PC-9 (cell line): Measurements from ENCODE around the gene PDE10A.

ENCODE experiments used
- CTCF ChIP-seq: fragments of 200-600 bp; sonication (generic); conservative IDR thresholded peaks from 2 replicates; pipeline ENCODE4 v1.6.1; 2017; ENCODE audit warnings: mixed run types, antibody characterized with exemption, mild to moderate bottlenecking, moderate library complexity
- EZH2 ChIP-seq: fragments of 200-600 bp; sonication (generic); IDR thresholded peaks from 2 replicates; pipeline ENCODE4 v1.8.0; 2017; ENCODE audit warnings: antibody characterized with exemption, low read depth

- TF ChIP-seq CTCF, result no peak
- TF ChIP-seq EZH2, result no peak
Measured at GRCh38 chr6:165643015-165643414, 20.0 kb downstream of the PDE10A start.
